NB4 (cell line): Measurements from ENCODE around the gene MARS1.
"Not testable (repeated sequence)": the region's sequence is repeated elsewhere in the genome, so short reads cannot be mapped to it uniquely, and the experiment has no call there.

Source experiments
- DNase-seq: peaks from one replicate; pipeline ENCODE4 v3.0.0; 2010; ENCODE audit warnings: low read depth
- H3K4me3 ChIP-seq: one replicate; pipeline ENCODE4 v1.5.1; 2011; ENCODE audit warnings: mild to moderate bottlenecking, low read depth, low read length, moderate library complexity
- CTCF ChIP-seq: IDR thresholded peaks from one replicate; pipeline ENCODE4 v1.5.1; 2012; ENCODE audit warnings: low read depth, low read length
- MYC ChIP-seq: IDR thresholded peaks from 2 replicates; pipeline ENCODE4 v1.6.1; 2011; ENCODE audit warnings: low read depth, low read length
- POLR2A ChIP-seq: IDR thresholded peaks from 2 replicates; pipeline ENCODE4 v1.6.1; 2011; ENCODE audit warnings: mild to moderate bottlenecking; ENCODE audit not compliant: insufficient read length; ENCODE audit errors: extremely low read depth
- TF ChIP-seq, protein P1 (sequence below): IDR thresholded peaks from 2 replicates; pipeline ENCODE4 v1.6.1; 2011; ENCODE audit warnings: low read depth, low read length

The MARS1 gene

GRCh38 chr12:57496822-57497221 lies 9.0 kb downstream of the MARS1 start:
- TF ChIP-seq MYC: no peak
- no peak for TF ChIP-seq POLR2A
- TF ChIP-seq, protein P1, sequence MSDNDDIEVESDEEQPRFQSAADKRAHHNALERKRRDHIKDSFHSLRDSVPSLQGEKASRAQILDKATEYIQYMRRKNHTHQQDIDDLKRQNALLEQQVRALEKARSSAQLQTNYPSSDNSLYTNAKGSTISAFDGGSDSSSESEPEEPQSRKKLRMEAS: no peak
- no peak for TF ChIP-seq CTCF
- no peak overlapping the region for H3K4me3 ChIP-seq

GRCh38 chr12:57497223-57498131 lies 9.6 kb downstream of the MARS1 start:
- no peak for DNase-seq
- no peak overlapping the region for H3K4me3 ChIP-seq
- TF ChIP-seq MYC (no peak), CTCF (no peak), POLR2A (no peak)
- TF ChIP-seq, protein P1: no peak

More at GRCh38 chr12:57496822-57497221, 9.0 kb downstream of the MARS1 start:
- DNase-seq: peak; percentile 28

DNA sequence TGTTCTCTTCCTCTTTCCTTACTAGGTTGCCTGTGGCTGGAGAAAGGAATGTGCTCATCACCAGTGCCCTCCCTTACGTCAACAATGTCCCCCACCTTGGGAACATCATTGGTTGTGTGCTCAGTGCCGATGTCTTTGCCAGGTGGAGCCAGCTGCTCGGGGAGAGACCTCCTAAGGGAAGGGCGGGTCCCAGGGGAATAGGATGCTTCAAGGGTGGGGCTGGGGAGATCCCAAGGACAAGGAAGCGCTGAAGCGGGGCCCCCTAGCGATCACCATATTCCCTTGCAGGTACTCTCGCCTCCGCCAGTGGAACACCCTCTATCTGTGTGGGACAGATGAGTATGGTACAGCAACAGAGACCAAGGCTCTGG lies 10.2 kb downstream of the MARS1 start:
- DNase-seq: no peak
- TF ChIP-seq POLR2A (no peak), CTCF (no peak), MYC (no peak)
- TF ChIP-seq, protein P1: no peak
- H3K4me3 ChIP-seq: no peak overlapping the region

- H3K4me3 ChIP-seq: no peak overlapping the region
- TF ChIP-seq CTCF (no peak), MYC (no peak), POLR2A (no peak)
- TF ChIP-seq, protein P1: no peak
- no peak for DNase-seq
Measured at GRCh38 chr12:57498571-57498970, 10.7 kb downstream of the MARS1 start.

GRCh38 chr12:57500213-57500612 lies 12.3 kb downstream of the MARS1 start:
- DNase-seq: no peak
- H3K4me3 ChIP-seq: no peak overlapping the region
- TF ChIP-seq CTCF (no peak), POLR2A (no peak), MYC (no peak)
- TF ChIP-seq, protein P1: no peak

GRCh38 chr12:57502311-57502969 lies 14.6 kb downstream of the MARS1 start:
- not testable (repeated sequence) for H3K4me3 ChIP-seq, DNase-seq

DNA sequence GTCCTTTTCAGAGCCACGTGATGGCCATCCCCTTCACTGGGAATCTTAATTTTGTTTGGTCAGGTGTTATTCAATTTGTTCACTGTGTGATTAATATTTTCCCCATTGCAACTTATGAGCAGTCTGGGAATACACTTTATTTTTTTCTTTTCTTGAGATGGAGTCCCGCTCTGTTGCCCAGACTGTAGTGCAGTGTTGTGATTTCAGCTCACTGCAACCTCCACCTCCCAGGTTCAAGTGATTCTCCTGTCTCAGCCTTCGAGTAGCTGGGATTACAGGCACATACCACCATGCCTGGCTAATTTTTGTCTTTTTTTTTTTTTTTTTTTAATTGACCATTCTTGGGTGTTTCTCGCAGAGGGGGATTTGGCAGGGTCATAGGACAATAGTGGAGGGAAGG lies 18.7 kb downstream of the MARS1 start:
- DNase-seq, H3K4me3 ChIP-seq: not testable (repeated sequence)

DNA sequence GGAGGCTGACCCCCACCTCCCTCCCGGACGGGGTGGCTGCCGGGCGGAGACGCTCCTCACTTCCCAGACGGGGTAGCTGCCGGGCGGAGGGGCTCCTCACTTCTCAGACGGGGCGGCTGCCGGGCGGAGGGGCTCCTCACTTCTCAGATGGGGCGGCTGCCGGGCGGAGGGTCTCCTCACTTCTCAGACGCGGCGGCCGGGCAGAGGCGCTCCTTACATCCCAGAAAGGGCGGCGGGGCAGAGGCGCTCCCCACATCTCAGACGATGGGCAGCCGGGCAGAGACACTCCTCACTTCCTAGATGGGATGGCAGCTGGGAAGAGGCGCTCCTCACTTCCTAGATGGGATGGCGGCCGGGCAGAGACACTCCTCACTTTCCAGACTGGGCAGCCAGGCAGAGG lies 19.9 kb downstream of the MARS1 start:
- H3K4me3 ChIP-seq, DNase-seq: not testable (repeated sequence)
